Neural progenitor cell (in vitro differentiated cells): ENCODE measurements around the gene SEPTIN12. TPM values are rescaled to one million over a fixed set of nuclear protein-coding genes. Genes with fewer than 3 reads are reported as not detected.

Experiments used
- DNase-seq: peaks from one replicate; pipeline ENCODE4 v3.0.0-alpha.2; 2016; ENCODE audit warnings: low spot score
- H2AFZ ChIP-seq: fragments of 200-600 bp; sonication (generic); replicated peaks from 2 replicates; pipeline ENCODE4 v1.6.1; 2016; ENCODE audit warnings: antibody characterized with exemption
- H3F3A ChIP-seq: fragments of 200-600 bp; sonication (generic); 2 replicates; pipeline ENCODE4 v1.6.1; 2016; ENCODE audit warnings: antibody characterized with exemption, low read depth
- H3K27ac ChIP-seq: fragments of 200-600 bp; sonication (generic); 2 replicates; pipeline ENCODE4 v1.5.1; 2016; ENCODE audit warnings: mild to moderate bottlenecking
- H3K27me3 ChIP-seq: fragments of 200-600 bp; sonication (generic); 2 replicates; pipeline ENCODE4 v1.6.1; 2016; ENCODE audit warnings: mild to moderate bottlenecking, moderate library complexity
- H3K36me3 ChIP-seq: fragments of 200-600 bp; sonication (generic); 2 replicates; pipeline ENCODE4 v1.5.1; 2016
- H3K4me1 ChIP-seq: fragments of 200-600 bp; sonication (generic); 2 replicates; pipeline ENCODE4 v1.6.1; 2016; ENCODE audit warnings: mixed run types
- H3K4me2 ChIP-seq: fragments of 200-600 bp; sonication (generic); 2 replicates; pipeline ENCODE4 v1.6.1; 2016
- H3K4me3 ChIP-seq: fragments of 200-600 bp; sonication (generic); 2 replicates; pipeline ENCODE4 v1.5.1; 2016
- H3K79me2 ChIP-seq: fragments of 200-600 bp; sonication (generic); 2 replicates; pipeline ENCODE4 v1.6.1; 2016; ENCODE audit warnings: low read depth
- H3K9ac ChIP-seq: fragments of 200-600 bp; sonication (generic); 2 replicates; pipeline ENCODE4 v1.6.1; 2016
- H3K9me3 ChIP-seq: fragments of 200-600 bp; sonication (generic); 2 replicates; pipeline ENCODE4 v1.5.1; 2016; ENCODE audit warnings: low read depth
- H4K20me1 ChIP-seq: fragments of 200-600 bp; sonication (generic); 2 replicates; pipeline ENCODE4 v1.6.1; 2016; ENCODE audit warnings: low read depth
- H3K27ac Mint-ChIP-seq: 3 replicates; pipeline ENCODE4 v1.8.0; 2021; ENCODE audit warnings: mixed read lengths
- H3K27me3 Mint-ChIP-seq: 2 replicates; pipeline ENCODE4 v1.8.0; 2022; ENCODE audit warnings: low read depth, mild to moderate bottlenecking, inconsistent platforms, moderate library complexity, mixed read lengths; ENCODE audit not compliant: insufficient read depth
- H3K36me3 Mint-ChIP-seq: 3 replicates; pipeline ENCODE4 v1.8.0; 2021; ENCODE audit warnings: mixed read lengths
- H3K4me1 Mint-ChIP-seq: 3 replicates; pipeline ENCODE4 v1.8.0; 2021; ENCODE audit warnings: mixed read lengths
- H3K4me3 Mint-ChIP-seq: 3 replicates; pipeline ENCODE4 v1.8.0; 2021; ENCODE audit warnings: mild to moderate bottlenecking, moderate library complexity, mixed read lengths
- H3K9me3 Mint-ChIP-seq: 3 replicates; pipeline ENCODE4 v1.8.0; 2020; ENCODE audit warnings: mixed read lengths
- EZH2 ChIP-seq: fragments of 200-600 bp; sonication (generic); IDR thresholded peaks from 2 replicates; pipeline ENCODE4 v1.6.1; 2017; ENCODE audit warnings: antibody characterized with exemption, mild to moderate bottlenecking, moderate library complexity
- EZH2phosphoT487 ChIP-seq: fragments of 200-600 bp; sonication (generic); IDR thresholded peaks from 2 replicates; pipeline ENCODE4 v1.6.1; 2017; ENCODE audit warnings: antibody characterized with exemption
- total RNA-seq: library from RNA; depleted of rRNA; stranded (reverse); fragments of >200 nt; gene quantifications from 2 replicates; pipeline ENCODE4 v1.2.3, GENCODE V29; 2015; ENCODE audit warnings: low replicate concordance
- TF ChIP-seq, protein P1 (sequence below): fragments of 200-600 bp; sonication (generic); IDR thresholded peaks from 2 replicates; pipeline ENCODE4 v1.5.1; 2017; ENCODE audit warnings: antibody characterized with exemption, mild to moderate bottlenecking

The SEPTIN12 gene
- total RNA-seq, 1 donor from 2014 or later: not detected

DNA sequence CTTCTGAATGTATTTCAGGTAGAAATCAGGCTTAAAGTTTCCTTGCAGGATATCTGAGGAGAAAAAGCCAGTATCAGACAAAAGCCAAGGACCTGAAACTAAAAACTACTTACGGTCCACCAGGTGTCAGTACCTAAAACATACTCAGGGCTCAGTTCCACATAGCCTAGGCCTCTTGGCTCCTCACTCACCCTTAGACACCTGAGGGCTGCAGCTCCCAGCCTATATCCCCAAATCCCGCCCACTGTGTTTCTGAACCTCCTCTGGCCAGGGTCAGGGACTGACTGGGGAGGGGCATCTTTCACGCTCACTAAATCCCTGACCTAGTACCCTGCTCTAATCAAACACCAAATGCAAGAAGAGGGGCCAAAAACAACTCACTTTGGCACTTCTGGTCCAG is 23.1 kb upstream of the SEPTIN12 start:
- no peak for TF ChIP-seq EZH2
- no peak for TF ChIP-seq EZH2phosphoT487
- TF ChIP-seq, protein P1, sequence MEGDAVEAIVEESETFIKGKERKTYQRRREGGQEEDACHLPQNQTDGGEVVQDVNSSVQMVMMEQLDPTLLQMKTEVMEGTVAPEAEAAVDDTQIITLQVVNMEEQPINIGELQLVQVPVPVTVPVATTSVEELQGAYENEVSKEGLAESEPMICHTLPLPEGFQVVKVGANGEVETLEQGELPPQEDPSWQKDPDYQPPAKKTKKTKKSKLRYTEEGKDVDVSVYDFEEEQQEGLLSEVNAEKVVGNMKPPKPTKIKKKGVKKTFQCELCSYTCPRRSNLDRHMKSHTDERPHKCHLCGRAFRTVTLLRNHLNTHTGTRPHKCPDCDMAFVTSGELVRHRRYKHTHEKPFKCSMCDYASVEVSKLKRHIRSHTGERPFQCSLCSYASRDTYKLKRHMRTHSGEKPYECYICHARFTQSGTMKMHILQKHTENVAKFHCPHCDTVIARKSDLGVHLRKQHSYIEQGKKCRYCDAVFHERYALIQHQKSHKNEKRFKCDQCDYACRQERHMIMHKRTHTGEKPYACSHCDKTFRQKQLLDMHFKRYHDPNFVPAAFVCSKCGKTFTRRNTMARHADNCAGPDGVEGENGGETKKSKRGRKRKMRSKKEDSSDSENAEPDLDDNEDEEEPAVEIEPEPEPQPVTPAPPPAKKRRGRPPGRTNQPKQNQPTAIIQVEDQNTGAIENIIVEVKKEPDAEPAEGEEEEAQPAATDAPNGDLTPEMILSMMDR: no peak
- Mint-ChIP-seq H3K27me3 (peaks cover 2% of the 10 kb centered on the region), H3K4me1 (no peaks in the 10 kb centered on the region), H3K4me3 (no peak overlapping the region), H3K36me3 (peaks cover 22% of the 10 kb centered on the region), H3K9me3 (no peaks in the 10 kb centered on the region), H3K27ac (no peak overlapping the region)
- H3K27me3 ChIP-seq: no peaks in the 10 kb centered on the region
- no peaks in the 10 kb centered on the region for H3K79me2 ChIP-seq
- H3K4me1 ChIP-seq: no peaks in the 10 kb centered on the region
- no peak overlapping the region for H3K4me3 ChIP-seq
- no peaks in the 10 kb centered on the region for H3K9me3 ChIP-seq
- peaks cover 15% of the 10 kb centered on the region for H3K36me3 ChIP-seq
- no peak overlapping the region for H3K4me2 ChIP-seq
- no peak for DNase-seq
- no peak overlapping the region for H3K9ac ChIP-seq
- no peak overlapping the region for H3K27ac ChIP-seq
- H3F3A ChIP-seq: no peaks in the 10 kb centered on the region
- H4K20me1 ChIP-seq: no peaks in the 10 kb centered on the region
- no peak overlapping the region for H2AFZ ChIP-seq

DNA sequence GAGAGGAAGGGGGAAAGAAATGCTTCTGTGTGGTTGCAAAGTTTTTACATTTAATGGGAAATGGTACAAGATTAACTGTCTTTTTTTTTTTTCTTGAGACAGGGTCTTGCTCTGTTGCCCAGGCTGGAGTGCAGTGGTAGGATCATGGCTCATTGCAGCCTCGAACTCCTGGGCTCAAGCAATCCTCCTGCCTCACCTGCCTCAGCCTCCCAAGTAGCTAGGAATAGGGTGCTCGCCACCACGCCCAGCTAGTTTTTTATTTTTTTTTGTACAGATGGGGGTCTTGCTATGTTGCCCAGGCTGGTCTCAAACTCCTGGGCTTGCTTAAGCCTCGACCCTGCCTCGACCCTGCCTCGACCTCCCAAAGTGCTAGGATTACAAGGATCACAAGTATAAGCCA is 18.1 kb upstream of the SEPTIN12 start:
- H4K20me1 ChIP-seq: no peaks in the 10 kb centered on the region
- Mint-ChIP-seq H3K9me3 (no peaks in the 10 kb centered on the region), H3K4me1 (peaks cover 12% of the 10 kb centered on the region), H3K4me3 (no peak overlapping the region), H3K36me3 (peaks cover 14% of the 10 kb centered on the region), H3K27me3 (peaks cover 2% of the 10 kb centered on the region), H3K27ac (no peak overlapping the region)
- H3K4me2 ChIP-seq: no peak overlapping the region
- TF ChIP-seq, protein P1: no peak
- TF ChIP-seq EZH2phosphoT487 (no peak), EZH2 (no peak)
- DNase-seq: no peak
- no peak overlapping the region for H3K4me3 ChIP-seq
- H3K79me2 ChIP-seq: no peaks in the 10 kb centered on the region
- no peak overlapping the region for H3K9ac ChIP-seq
- no peak overlapping the region for H2AFZ ChIP-seq
- peaks cover 8% of the 10 kb centered on the region for H3K36me3 ChIP-seq
- H3K27me3 ChIP-seq: no peaks in the 10 kb centered on the region
- peaks cover 13% of the 10 kb centered on the region for H3K4me1 ChIP-seq
- H3K9me3 ChIP-seq: no peaks in the 10 kb centered on the region
- peaks cover 39% of the 10 kb centered on the region for H3F3A ChIP-seq
- H3K27ac ChIP-seq: no peak overlapping the region

DNA sequence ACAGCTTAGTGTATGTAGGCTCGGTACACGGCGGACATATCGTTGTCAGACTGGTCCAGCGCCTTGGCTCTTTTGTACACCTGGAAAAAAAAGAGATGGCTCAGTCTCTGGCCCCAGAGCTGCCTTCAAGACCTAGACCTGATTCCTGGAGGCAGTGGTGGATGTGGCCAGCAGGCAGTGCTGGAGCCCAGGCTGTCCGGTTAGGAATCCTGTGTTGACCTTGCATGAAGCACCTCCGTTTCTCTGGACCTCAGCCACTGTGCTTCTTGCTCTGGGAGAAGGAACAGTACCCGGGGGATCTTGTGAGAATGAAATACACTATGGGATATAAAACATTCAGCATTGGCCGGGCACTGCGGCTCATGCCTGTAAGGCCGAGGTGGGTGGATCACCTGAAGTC is 17.1 kb upstream of the SEPTIN12 start:
- peaks cover 5% of the 10 kb centered on the region for H3K79me2 ChIP-seq
- H3K4me1 Mint-ChIP-seq: peaks cover 15% of the 10 kb centered on the region
- no peak overlapping the region for H3K4me3 ChIP-seq
- TF ChIP-seq EZH2phosphoT487 (no peak), EZH2 (no peak)
- TF ChIP-seq, protein P1: no peak
- no peak overlapping the region for H3K27ac ChIP-seq
- H3K4me2 ChIP-seq: no peak overlapping the region
- peaks cover under 1% of the 10 kb centered on the region for H3K27me3 Mint-ChIP-seq
- no peak for DNase-seq
- no peak overlapping the region for H2AFZ ChIP-seq
- H3K9ac ChIP-seq: no peak overlapping the region
- no peaks in the 10 kb centered on the region for H3K9me3 Mint-ChIP-seq
- no peaks in the 10 kb centered on the region for H3K27me3 ChIP-seq
- H3K27ac Mint-ChIP-seq: no peak overlapping the region
- peaks cover 8% of the 10 kb centered on the region for H3K36me3 ChIP-seq
- H3K9me3 ChIP-seq: no peaks in the 10 kb centered on the region
- H3K4me3 Mint-ChIP-seq: no peak overlapping the region
- peaks cover 15% of the 10 kb centered on the region for H3K4me1 ChIP-seq
- peaks cover 45% of the 10 kb centered on the region for H3F3A ChIP-seq
- H4K20me1 ChIP-seq: no peaks in the 10 kb centered on the region
- H3K36me3 Mint-ChIP-seq: peaks cover 14% of the 10 kb centered on the region
